Central memory CD8-positive, alpha-beta T cell (primary cell): Measurements from ENCODE around the gene CADM1.

Source experiments
- ATAC-seq: fragments of 150-1000 bp; cut with Tn5 transposase; replicated peaks from 2 replicates; pipeline ENCODE4 v1.10.0; 2022; ENCODE audit warnings: mild to moderate bottlenecking, moderate FRiP score, moderate number of reproducible peaks; ENCODE audit not compliant: poor library complexity, severe bottlenecking; ENCODE audit errors: extremely low read depth
- DNase-seq, 2 donors: peaks; one replicate each; pipeline ENCODE4 v3.0.0; 2021; ENCODE audit warnings: low spot score in 2 of 2
- H3K27ac Mint-ChIP-seq: one replicate; pipeline ENCODE4 v1.8.0; 2022; ENCODE audit warnings: low read depth, mild to moderate bottlenecking, moderate library complexity, mixed read lengths
- H3K27me3 Mint-ChIP-seq: one replicate; pipeline ENCODE4 v1.8.0; 2022; ENCODE audit warnings: mixed read lengths
- H3K36me3 Mint-ChIP-seq: one replicate; pipeline ENCODE4 v1.8.0; 2022; ENCODE audit warnings: mild to moderate bottlenecking, moderate library complexity, mixed read lengths; ENCODE audit not compliant: insufficient read depth
- H3K4me1 Mint-ChIP-seq: one replicate; pipeline ENCODE4 v1.8.0; 2022; ENCODE audit warnings: mixed read lengths
- H3K4me3 Mint-ChIP-seq: one replicate; pipeline ENCODE4 v1.8.0; 2022; ENCODE audit warnings: mild to moderate bottlenecking, moderate library complexity, mixed read lengths
- H3K9me3 Mint-ChIP-seq: one replicate; pipeline ENCODE4 v1.8.0; 2022; ENCODE audit warnings: mixed read lengths

CADM1 gene

DNA sequence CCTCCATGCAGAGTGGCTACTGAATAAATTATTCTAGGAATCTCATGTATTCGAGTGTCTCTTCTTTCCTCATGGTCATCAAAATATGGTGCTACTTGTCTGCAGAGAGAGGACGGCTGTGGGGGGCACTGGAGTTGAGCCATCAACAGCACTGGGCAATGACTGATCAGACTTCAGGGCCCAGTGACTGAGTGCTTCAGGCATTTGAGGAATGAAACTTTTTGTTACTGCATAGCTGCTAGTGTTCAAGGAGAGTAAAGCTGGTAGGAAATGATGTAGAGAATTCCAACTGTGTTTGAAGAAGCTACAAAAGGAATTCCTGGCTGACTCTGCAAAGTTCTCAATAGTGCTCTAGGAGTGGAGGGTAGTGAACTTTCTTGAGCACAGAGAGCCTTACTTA lies 277.7 kb downstream of the CADM1 start:
- Mint-ChIP-seq H3K27me3 (no peaks in the 10 kb centered on the region), H3K9me3 (no peaks in the 10 kb centered on the region), H3K27ac (no peak overlapping the region), H3K4me1 (peaks cover 21% of the 10 kb centered on the region), H3K4me3 (no peak overlapping the region), H3K36me3 (peaks cover 12% of the 10 kb centered on the region)
- no peak for ATAC-seq
- DNase-seq: no peak

DNA sequence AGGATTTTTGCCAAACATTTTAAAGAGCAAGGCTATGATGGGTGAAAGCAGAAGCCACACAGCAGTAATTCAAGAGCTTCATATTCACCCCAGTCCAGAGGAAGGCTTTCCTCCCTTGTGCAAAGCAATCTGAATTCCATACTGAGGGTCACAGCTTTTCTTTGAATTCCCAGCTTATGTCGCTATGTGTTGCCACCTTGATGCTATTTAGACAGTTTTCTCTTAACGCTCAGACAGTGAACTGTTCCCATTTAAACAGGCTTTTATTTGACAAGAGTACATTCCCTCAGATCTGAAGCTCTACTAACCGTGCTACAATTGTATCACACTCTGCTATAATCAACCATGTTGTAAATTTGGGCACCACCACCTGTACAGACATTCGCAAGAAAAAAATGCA lies 279.7 kb downstream of the CADM1 start:
- DNase-seq (no peak), ATAC-seq (no peak)
- Mint-ChIP-seq H3K27me3 (no peaks in the 10 kb centered on the region), H3K9me3 (no peaks in the 10 kb centered on the region), H3K4me3 (no peak overlapping the region), H3K36me3 (peaks cover 12% of the 10 kb centered on the region), H3K27ac (peak overlapping the region; percentile 95), H3K4me1 (peaks cover 22% of the 10 kb centered on the region)

DNA sequence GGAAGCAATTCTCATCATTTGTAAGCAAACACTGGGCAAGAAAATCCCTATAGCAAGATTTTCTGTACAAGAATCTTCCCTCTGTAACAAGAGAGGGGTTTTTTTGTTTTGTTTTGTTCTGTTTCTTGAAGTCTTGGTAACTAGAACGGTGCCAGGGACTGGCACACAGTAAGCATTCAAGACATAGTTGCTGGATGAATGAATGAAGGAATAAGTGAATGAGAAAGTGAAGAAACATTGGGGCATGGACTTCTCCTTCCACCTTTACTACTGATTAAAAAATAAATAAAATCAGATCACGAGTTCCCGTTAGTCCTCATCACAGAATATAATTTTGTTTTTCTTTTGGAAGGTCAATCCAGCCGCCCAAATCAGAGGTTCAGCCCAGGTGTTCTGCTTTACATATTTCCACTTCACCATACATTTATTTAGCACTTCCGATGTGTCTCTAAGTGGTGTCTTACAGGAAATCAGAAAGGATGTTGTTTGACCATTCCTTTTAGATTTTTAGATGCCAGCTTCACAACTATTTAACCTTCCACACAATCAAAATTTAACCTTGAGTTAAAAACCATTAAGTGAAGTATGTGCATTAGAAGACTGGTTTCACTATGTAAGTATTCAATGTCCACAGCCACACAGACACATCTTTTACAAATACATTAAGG lies 281.2 kb downstream of the CADM1 start:
- Mint-ChIP-seq H3K27me3 (no peaks in the 10 kb centered on the region), H3K36me3 (peaks cover 12% of the 10 kb centered on the region), H3K4me3 (peak overlapping the region; percentile 16), H3K4me1 (peaks cover 34% of the 10 kb centered on the region), H3K9me3 (no peaks in the 10 kb centered on the region), H3K27ac (peak overlapping the region; percentile 95)
- ATAC-seq: peak; percentile 66
- no peak for DNase-seq

DNA sequence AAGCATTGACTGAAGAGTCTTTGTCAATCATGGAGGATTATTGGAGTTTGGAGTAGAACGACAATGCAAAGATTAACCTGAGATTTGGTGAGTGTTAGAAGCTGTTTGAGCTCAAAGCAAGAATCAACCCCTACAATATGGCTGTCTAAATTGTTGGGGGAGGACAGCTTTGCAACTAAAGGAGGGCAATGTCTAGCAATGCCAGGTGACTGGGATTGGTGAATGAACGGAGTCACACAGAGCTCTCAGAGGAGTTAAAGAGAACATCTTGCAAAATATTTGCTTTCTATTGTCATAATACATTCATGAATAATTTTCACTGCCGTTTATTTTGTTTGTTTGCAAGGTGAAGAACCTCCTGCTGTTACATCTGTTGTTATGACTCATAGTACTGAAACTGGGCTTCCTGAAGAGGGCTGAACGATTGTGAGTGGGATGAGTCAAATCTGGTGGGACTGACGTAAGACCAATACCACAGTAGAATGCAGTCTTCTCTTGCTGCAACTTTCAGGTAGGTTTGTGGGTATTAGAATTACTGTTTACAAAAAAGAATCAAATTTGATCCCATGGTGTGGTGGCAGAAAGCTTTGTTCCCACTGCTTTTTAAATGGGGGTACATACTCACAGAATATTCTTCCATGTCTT lies 281.9 kb downstream of the CADM1 start:
- Mint-ChIP-seq H3K27ac (peak overlapping the region; percentile 95), H3K36me3 (peaks cover 13% of the 10 kb centered on the region), H3K4me1 (peaks cover 39% of the 10 kb centered on the region), H3K4me3 (peak overlapping the region; percentile 2), H3K27me3 (no peaks in the 10 kb centered on the region), H3K9me3 (no peaks in the 10 kb centered on the region)
- ATAC-seq (peak; percentile 92), DNase-seq (peak in 1 of 2 donors; percentile 54)

DNA sequence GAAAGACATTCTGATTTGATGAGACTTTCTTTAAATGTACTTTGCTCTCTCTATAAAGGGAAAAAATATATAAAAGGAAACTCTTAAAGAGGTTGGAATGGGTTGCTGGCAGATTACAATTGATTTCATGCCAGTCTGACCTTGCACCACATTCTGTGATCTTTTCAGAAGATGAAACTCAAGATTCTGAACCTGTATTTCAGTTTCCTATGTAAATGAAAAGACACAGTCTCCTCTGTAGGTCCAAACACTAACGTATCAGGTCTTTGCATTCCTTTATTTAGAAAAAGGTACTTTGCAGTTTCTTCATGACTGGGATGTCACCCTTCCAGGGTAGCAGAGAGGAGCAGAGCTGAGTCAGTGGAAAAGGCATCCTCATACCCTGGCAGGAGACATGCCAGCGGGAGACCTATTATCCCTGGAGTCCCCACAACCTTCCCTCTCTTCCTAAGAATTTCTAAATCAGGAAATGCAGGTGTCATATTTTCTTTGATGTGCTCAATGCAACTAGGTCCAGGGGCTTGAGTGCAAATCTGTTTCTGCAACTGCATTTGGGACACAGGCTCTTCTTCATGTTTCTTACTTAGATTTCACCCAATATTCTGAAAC lies 282.6 kb downstream of the CADM1 start:
- Mint-ChIP-seq H3K4me3 (no peak overlapping the region), H3K36me3 (peaks cover 11% of the 10 kb centered on the region), H3K27me3 (no peaks in the 10 kb centered on the region), H3K27ac (peak overlapping the region; percentile 95), H3K4me1 (peaks cover 39% of the 10 kb centered on the region), H3K9me3 (no peaks in the 10 kb centered on the region)
- DNase-seq (no peak), ATAC-seq (no peak)

DNA sequence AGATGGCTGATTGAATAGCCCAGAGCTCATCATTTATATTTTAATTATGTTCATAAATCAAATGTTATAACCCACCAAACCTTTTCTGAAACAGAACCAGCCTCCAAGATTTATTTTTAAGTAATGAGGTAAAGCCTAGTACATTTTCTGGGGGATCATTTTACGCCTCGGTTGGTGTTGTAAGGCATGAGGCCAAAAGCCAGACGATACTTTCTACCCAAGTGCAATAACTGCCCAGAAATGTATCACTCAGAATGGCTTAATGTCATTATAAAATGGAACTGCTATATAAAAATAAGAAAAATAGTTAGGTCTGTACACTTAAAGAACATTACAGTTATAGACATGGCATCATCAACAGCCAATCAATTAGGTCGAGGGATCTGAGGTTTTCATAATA lies 283.3 kb downstream of the CADM1 start:
- H3K36me3 Mint-ChIP-seq: peaks cover 10% of the 10 kb centered on the region
- H3K27ac Mint-ChIP-seq: peak overlapping the region; percentile 95
- no peaks in the 10 kb centered on the region for H3K9me3 Mint-ChIP-seq
- H3K4me1 Mint-ChIP-seq: peaks cover 39% of the 10 kb centered on the region
- ATAC-seq (no peak), DNase-seq (no peak)
- H3K4me3 Mint-ChIP-seq: no peak overlapping the region
- no peaks in the 10 kb centered on the region for H3K27me3 Mint-ChIP-seq

DNA sequence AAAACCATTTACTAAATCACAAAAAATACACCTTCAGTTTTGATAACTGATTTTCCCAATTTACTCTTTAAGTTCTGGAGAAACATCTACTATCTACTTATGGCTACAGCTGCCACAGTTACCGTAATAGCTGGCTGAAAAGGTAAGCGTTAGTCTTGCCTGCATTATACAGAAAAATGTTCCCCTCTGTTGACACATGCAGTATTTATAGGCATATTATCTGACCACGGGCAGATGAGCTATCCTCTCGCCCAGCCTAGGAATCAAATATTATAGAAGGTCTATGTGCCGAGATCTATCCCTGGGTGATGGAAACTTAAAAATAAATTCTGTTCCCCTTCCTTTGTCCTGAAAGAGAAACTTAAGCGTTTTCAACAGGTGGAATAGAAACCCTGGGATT lies 283.8 kb downstream of the CADM1 start:
- peaks cover 41% of the 10 kb centered on the region for H3K4me1 Mint-ChIP-seq
- no peak overlapping the region for H3K4me3 Mint-ChIP-seq
- no peak for DNase-seq
- peaks cover 10% of the 10 kb centered on the region for H3K36me3 Mint-ChIP-seq
- no peak for ATAC-seq
- H3K9me3 Mint-ChIP-seq: no peaks in the 10 kb centered on the region
- no peak overlapping the region for H3K27ac Mint-ChIP-seq
- no peaks in the 10 kb centered on the region for H3K27me3 Mint-ChIP-seq

DNA sequence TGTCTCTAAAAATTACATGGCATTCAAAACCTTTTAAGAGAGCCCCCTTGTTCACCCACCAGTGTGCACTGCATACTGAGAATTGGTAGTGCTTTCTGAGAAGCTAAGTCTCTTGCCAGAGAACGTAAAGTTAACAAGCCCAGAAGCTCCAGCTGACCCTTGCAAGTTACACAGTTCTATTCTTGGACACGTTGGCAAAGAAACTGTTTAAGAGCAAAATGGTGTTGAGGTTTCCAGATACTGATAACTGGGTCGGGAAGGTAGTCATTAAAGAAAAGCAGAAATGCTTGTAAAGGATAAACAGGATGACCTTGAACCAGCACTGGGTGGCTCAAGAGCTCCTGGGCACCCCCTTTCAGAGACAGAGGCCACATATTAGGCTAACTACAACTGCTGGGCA lies 284.8 kb downstream of the CADM1 start:
- Mint-ChIP-seq H3K4me3 (no peak overlapping the region), H3K36me3 (peaks cover 12% of the 10 kb centered on the region), H3K27ac (peak overlapping the region; percentile 86), H3K27me3 (no peaks in the 10 kb centered on the region), H3K4me1 (peaks cover 52% of the 10 kb centered on the region), H3K9me3 (no peaks in the 10 kb centered on the region)
- DNase-seq (no peak), ATAC-seq (no peak)

DNA sequence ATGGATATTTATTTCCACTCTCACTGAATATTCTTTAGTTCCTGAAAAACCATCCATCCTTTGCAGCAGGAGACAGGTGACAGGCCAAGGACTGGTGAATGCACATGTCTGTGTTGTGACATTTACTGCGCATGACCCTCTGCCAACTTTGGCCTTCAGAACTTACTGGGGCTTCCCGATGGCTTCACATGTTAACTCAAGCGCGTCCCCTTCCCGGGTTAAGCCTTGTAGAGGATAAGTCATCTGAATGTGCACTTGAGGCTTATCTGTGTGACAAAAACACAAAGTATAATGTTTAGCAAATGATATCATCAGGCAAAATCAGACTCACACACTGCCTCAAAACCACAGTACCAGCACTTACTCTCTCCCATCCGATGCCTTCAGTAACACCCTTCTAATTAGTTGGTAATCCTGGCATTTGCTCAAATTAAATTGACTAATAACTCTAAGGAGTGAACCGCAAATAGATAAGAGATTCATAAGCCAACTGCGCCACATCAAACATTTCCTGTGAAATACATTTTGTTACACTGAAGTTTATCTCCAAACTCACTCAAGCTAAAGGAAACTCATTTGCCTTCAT lies 286.4 kb downstream of the CADM1 start:
- Mint-ChIP-seq H3K4me1 (peaks cover 45% of the 10 kb centered on the region), H3K9me3 (no peaks in the 10 kb centered on the region), H3K27ac (peak overlapping the region; percentile 86), H3K4me3 (peak overlapping the region; percentile 12), H3K27me3 (no peaks in the 10 kb centered on the region), H3K36me3 (peaks cover 8% of the 10 kb centered on the region)
- ATAC-seq: peak; percentile 52
- DNase-seq: no peak

DNA sequence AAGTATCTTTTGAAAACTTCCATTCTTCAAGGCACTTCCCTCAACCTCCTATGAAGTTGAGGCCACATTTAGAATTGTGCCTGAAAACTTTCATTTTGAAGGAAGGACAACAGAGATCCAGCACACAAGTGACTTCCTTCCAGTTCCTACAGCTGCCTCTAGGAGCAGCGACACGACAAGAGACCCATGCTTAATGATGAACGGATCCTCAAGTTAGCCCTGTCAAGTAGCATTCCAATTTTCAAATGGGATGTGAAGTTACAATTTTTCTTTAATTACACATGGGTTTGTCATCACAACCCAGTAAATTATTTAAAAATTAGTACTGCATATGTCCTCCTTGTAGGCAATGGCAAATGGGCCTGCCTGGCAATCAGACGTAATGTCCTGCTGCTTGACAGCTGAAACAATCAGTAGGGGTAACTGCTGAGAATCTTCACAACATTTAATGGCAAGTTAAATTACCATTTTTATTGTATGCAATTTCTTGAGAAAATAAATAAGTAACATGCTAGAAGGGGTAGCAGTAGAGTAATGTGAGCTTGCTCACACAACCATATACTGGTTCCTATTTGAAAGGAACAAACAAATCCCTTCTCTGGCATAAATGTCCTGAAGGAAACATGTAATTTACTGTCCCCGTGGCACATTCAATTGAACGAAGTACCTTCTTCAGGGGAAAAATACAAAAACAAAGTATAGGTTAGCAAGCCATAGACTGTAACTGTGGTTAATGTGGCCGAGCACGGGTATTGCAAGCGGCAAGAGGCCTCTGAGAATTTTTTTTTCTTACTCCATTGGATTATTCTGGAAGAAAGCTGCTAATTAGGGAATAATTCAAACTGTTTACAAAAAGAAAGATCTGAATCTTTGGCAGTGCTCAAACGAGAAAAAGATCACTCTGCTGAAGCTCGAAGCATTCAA lies 288.3 kb downstream of the CADM1 start:
- H3K9me3 Mint-ChIP-seq: no peaks in the 10 kb centered on the region
- no peak for ATAC-seq
- peaks cover 6% of the 10 kb centered on the region for H3K36me3 Mint-ChIP-seq
- H3K27me3 Mint-ChIP-seq: no peaks in the 10 kb centered on the region
- H3K4me1 Mint-ChIP-seq: peaks cover 31% of the 10 kb centered on the region
- H3K27ac Mint-ChIP-seq: no peak overlapping the region
- no peak for DNase-seq
- peak overlapping the region; percentile 51 for H3K4me3 Mint-ChIP-seq

DNA sequence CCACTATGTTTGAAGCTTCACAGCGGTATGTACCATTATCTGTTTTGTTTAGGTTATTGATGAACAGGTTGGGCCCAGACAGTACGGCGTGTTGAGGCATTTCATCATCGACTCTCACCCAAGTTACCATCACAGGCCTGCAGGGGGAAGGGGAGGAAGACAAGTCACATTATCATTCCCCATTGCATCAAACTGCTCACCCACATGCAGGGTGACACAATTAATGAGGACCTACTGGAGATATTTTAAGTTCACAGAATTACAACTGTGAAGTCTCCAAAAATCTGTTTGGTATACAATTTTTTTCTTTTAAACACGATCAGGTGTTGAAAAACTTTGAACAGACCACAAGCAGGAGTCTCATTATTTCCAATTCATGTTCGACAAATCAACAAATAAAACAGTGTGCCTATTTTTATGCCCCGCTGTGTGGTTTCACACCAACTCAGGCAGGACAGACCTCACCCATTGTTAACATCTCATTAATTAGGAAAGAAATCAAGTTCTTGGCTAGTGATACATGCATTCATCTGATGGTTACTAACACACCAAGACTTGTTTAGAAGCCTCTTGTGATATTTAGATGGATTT lies 289.5 kb downstream of the CADM1 start:
- Mint-ChIP-seq H3K27me3 (no peaks in the 10 kb centered on the region), H3K4me1 (peaks cover 31% of the 10 kb centered on the region), H3K36me3 (peaks cover 6% of the 10 kb centered on the region), H3K9me3 (no peaks in the 10 kb centered on the region), H3K27ac (peak overlapping the region; percentile 14), H3K4me3 (peak overlapping the region; percentile 51)
- DNase-seq (no peak), ATAC-seq (no peak)

DNA sequence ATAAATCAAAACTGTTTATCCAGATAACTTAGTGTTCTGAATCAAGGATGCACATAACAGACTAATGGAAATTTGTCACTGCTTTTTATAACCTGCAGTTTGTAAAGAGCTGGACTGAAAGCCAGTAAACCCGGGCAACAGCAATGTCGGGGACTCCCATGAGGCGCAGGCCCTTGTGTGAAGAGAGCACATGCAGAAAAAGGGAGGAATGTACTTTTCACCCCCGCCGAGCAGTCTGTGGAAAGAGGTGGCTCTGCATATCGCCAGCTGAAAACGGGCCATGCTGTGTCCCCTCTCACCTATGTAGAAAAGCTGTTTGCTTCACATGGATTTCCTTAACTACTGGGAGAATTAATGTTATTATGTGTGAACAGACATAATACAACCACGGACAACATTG lies 291.2 kb downstream of the CADM1 start:
- Mint-ChIP-seq H3K27ac (no peak overlapping the region), H3K4me3 (no peak overlapping the region), H3K27me3 (no peaks in the 10 kb centered on the region), H3K4me1 (peaks cover 19% of the 10 kb centered on the region), H3K9me3 (no peaks in the 10 kb centered on the region), H3K36me3 (peaks cover 7% of the 10 kb centered on the region)
- ATAC-seq (no peak), DNase-seq (no peak)
